HEK293T (cell line): Measurements from ENCODE around the gene TM4SF20.

Experiments used
- CTCF ChIA-PET: fragments of 350-600 bp; formaldehyde crosslinking; extraction: SDS; loops from one replicate; lab custom pipeline; 2021; ENCODE audit warnings: antibody characterized with exemption, inconsistent platforms; lab: Yijun Ruan, JAX
- POLR2A ChIA-PET: fragments of 350-600 bp; formaldehyde crosslinking; extraction: SDS; loops from one replicate; lab custom pipeline; 2020; ENCODE audit warnings: antibody characterized with exemption, inconsistent platforms; lab: Yijun Ruan, JAX
- DNase-seq: peaks from one replicate; pipeline ENCODE4 v3.0.0; 2012; ENCODE audit warnings: mixed read lengths; ENCODE audit errors: extremely low spot score
- ARNT ChIP-seq: fragments of 450-650 bp; IDR thresholded peaks from 2 replicates; pipeline ENCODE4 v1.6.1; 2017; ENCODE audit warnings: mild to moderate bottlenecking
- BHLHE40 ChIP-seq: fragments of 450-650 bp; IDR thresholded peaks from 2 replicates; pipeline ENCODE4 v1.6.1; 2016; ENCODE audit warnings: mild to moderate bottlenecking, moderate library complexity, borderline replicate concordance
- CTBP1 ChIP-seq: fragments of 450-650 bp; IDR thresholded peaks from 2 replicates; pipeline ENCODE4 v1.6.1; 2016; ENCODE audit warnings: borderline replicate concordance
- ELF4 ChIP-seq: fragments of 450-650 bp; IDR thresholded peaks from 2 replicates; pipeline ENCODE4 v1.6.1; 2017; ENCODE audit warnings: antibody characterized with exemption
- FOXA1 ChIP-seq: fragments of 450-650 bp; IDR thresholded peaks from 2 replicates; pipeline ENCODE4 v1.6.1; 2016; ENCODE audit warnings: mild to moderate bottlenecking
- FOXK2 ChIP-seq: fragments of 450-650 bp; IDR thresholded peaks from 2 replicates; pipeline ENCODE4 v1.6.1; 2016; ENCODE audit warnings: mild to moderate bottlenecking
- FOXM1 ChIP-seq: fragments of 450-650 bp; IDR thresholded peaks from 2 replicates; pipeline ENCODE4 v1.6.1; 2017; ENCODE audit warnings: mild to moderate bottlenecking, borderline replicate concordance
- HDGF ChIP-seq: fragments of 450-650 bp; IDR thresholded peaks from 2 replicates; pipeline ENCODE4 v1.6.1; 2017; ENCODE audit warnings: antibody characterized with exemption, borderline replicate concordance
- L3MBTL2 ChIP-seq: fragments of 450-650 bp; conservative IDR thresholded peaks from 2 replicates; pipeline ENCODE4 v1.6.1; 2016; ENCODE audit warnings: mild to moderate bottlenecking
- LEF1 ChIP-seq: fragments of 450-650 bp; IDR thresholded peaks from 2 replicates; pipeline ENCODE4 v1.6.1; 2017; ENCODE audit warnings: mild to moderate bottlenecking, borderline replicate concordance
- NFRKB ChIP-seq: fragments of 450-650 bp; IDR thresholded peaks from 2 replicates; pipeline ENCODE4 v1.6.1; 2016; ENCODE audit warnings: mild to moderate bottlenecking, moderate library complexity
- PKNOX1 ChIP-seq: fragments of 450-650 bp; IDR thresholded peaks from 2 replicates; pipeline ENCODE4 v1.6.1; 2016
- SP1 ChIP-seq: fragments of 450-650 bp; IDR thresholded peaks from 2 replicates; pipeline ENCODE4 v1.6.1; 2017
- SUZ12 ChIP-seq: fragments of 450-650 bp; IDR thresholded peaks from 2 replicates; pipeline ENCODE4 v1.6.1; 2016; ENCODE audit warnings: mild to moderate bottlenecking
- TARDBP ChIP-seq: fragments of 450-650 bp; IDR thresholded peaks from 2 replicates; pipeline ENCODE4 v1.6.1; 2016
- ZNF384 ChIP-seq: fragments of 450-650 bp; IDR thresholded peaks from 2 replicates; pipeline ENCODE4 v1.6.1; 2016

Gene TM4SF20

GRCh38 chr2:227415538-227416424 lies 36.7 kb upstream of the TM4SF20 start:
- CTCF ChIA-PET, result no interaction called here
- no peak for DNase-seq

GRCh38 chr2:227414846-227415245 lies 35.7 kb upstream of the TM4SF20 start:
- TF ChIP-seq SP1, result no peak
- no peak for TF ChIP-seq BHLHE40
- no peak for TF ChIP-seq CTBP1
- no peak for TF ChIP-seq SUZ12
- no peak for TF ChIP-seq NFRKB
- TF ChIP-seq ELF4, result no peak
- no peak for TF ChIP-seq FOXK2
- no peak for TF ChIP-seq L3MBTL2
- CTCF ChIA-PET, result no interaction called here
- no peak for DNase-seq
- POLR2A ChIA-PET, result no interaction called here

More at GRCh38 chr2:227415538-227416424, 36.7 kb upstream of the TM4SF20 start:
- POLR2A ChIA-PET, result no interaction called here
- TF ChIP-seq BHLHE40 (no peak), SP1 (no peak), CTBP1 (no peak), HDGF (no peak), SUZ12 (no peak), NFRKB (no peak), LEF1 (no peak), L3MBTL2 (no peak)

GRCh38 chr2:227413371-227413770 lies 34.3 kb upstream of the TM4SF20 start:
- ChIA-PET POLR2A (no interaction called here), CTCF (no interaction called here)
- DNase-seq, result no peak
- TF ChIP-seq SP1, result no peak
- TF ChIP-seq HDGF, result no peak
- no peak for TF ChIP-seq LEF1

- POLR2A ChIA-PET, result no interaction called here
- no peak for DNase-seq
- CTCF ChIA-PET, result no interaction called here
- TF ChIP-seq HDGF, result no peak
- no peak for TF ChIP-seq ARNT
- TF ChIP-seq SUZ12, result no peak
- TF ChIP-seq FOXM1, result no peak
- no peak for TF ChIP-seq TARDBP
- no peak for TF ChIP-seq LEF1
- no peak for TF ChIP-seq SP1
- TF ChIP-seq FOXA1, result no peak
- no peak for TF ChIP-seq ELF4
- TF ChIP-seq FOXK2, result no peak
- no peak for TF ChIP-seq ZNF384
Observed at GRCh38 chr2:227412877-227413276, 33.8 kb upstream of the TM4SF20 start.

- CTCF ChIA-PET, result no interaction called here
- no peak for DNase-seq
- no peak for TF ChIP-seq FOXM1
- TF ChIP-seq FOXA1, result no peak
- no peak for TF ChIP-seq ELF4
- TF ChIP-seq NFRKB, result no peak
- no peak for TF ChIP-seq ZNF384
- TF ChIP-seq CTBP1, result no peak
- no peak for TF ChIP-seq L3MBTL2
- no peak for TF ChIP-seq SP1
- TF ChIP-seq TARDBP, result no peak
- no peak for TF ChIP-seq SUZ12
- no peak for TF ChIP-seq HDGF
Observed at GRCh38 chr2:227411990-227412350, 32.9 kb upstream of the TM4SF20 start.

GRCh38 chr2:227411320-227411989 lies 32.3 kb upstream of the TM4SF20 start:
- CTCF ChIA-PET, result interaction anchor here (0.6 kb wide), 2 partner anchors 10 to 299 kb away, joined by 4 to 8 read pairs; no protein-coding TSS in a partner anchor
- POLR2A ChIA-PET, result no interaction called here
- TF ChIP-seq FOXA1, result no peak
- no peak for DNase-seq

More at GRCh38 chr2:227411990-227412350, 32.9 kb upstream of the TM4SF20 start:
- POLR2A ChIA-PET, result no interaction called here

- ChIA-PET CTCF (interaction anchor here (0.6 kb wide), 1 partner anchor 234 kb away, joined by 4 read pairs; no protein-coding TSS in a partner anchor), POLR2A (no interaction called here)
- TF ChIP-seq FOXA1, result no peak
- no peak for TF ChIP-seq HDGF
- no peak for DNase-seq
Observed at GRCh38 chr2:227410191-227410590, 31.1 kb upstream of the TM4SF20 start.

- ChIA-PET CTCF (interaction anchor here (0.7 to 0.9 kb wide), 2 partner anchors 257 to 358 kb away, joined by 3 read pairs; no protein-coding TSS in a partner anchor), POLR2A (no interaction called here)
- DNase-seq, result no peak
- TF ChIP-seq NFRKB (no peak), ELF4 (no peak), L3MBTL2 (no peak), ARNT (no peak), FOXM1 (no peak), ZNF384 (no peak), LEF1 (no peak), PKNOX1 (no peak), CTBP1 (no peak), TARDBP (no peak), HDGF (no peak), FOXA1 (no peak)
Observed at GRCh38 chr2:227407591-227408151, 28.6 kb upstream of the TM4SF20 start.
